LNCAP (cell line): ENCODE results near the gene SHH.

Experiments
- TF ChIP-seq, protein P1 (sequence below): fragments of 450-650 bp; IDR thresholded peaks from 2 replicates; pipeline ENCODE4 v1.5.1; 2017; ENCODE audit warnings: mild to moderate bottlenecking

The SHH gene

DNA sequence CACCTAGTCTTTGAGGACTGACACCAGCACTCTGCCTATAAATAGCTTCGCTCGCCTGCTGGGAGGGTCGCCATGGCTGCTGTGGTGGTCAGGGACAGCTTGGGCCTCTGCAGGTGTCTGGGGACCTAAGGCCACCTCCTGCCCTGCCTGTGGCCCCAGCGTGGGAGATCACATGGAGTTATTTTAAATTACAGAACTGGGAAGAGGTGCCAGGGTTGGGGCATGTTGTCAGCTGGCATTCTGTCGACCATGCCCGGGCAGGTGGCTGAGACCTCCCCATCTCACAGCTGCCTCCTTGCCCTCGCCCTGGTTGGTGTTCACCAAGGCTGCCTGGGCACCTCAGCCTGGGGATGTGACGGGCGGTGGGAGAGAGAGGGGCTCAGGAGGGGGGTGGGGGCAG, 18.1 kb downstream of the SHH start:
- TF ChIP-seq, protein P1, sequence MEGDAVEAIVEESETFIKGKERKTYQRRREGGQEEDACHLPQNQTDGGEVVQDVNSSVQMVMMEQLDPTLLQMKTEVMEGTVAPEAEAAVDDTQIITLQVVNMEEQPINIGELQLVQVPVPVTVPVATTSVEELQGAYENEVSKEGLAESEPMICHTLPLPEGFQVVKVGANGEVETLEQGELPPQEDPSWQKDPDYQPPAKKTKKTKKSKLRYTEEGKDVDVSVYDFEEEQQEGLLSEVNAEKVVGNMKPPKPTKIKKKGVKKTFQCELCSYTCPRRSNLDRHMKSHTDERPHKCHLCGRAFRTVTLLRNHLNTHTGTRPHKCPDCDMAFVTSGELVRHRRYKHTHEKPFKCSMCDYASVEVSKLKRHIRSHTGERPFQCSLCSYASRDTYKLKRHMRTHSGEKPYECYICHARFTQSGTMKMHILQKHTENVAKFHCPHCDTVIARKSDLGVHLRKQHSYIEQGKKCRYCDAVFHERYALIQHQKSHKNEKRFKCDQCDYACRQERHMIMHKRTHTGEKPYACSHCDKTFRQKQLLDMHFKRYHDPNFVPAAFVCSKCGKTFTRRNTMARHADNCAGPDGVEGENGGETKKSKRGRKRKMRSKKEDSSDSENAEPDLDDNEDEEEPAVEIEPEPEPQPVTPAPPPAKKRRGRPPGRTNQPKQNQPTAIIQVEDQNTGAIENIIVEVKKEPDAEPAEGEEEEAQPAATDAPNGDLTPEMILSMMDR = no peak

DNA sequence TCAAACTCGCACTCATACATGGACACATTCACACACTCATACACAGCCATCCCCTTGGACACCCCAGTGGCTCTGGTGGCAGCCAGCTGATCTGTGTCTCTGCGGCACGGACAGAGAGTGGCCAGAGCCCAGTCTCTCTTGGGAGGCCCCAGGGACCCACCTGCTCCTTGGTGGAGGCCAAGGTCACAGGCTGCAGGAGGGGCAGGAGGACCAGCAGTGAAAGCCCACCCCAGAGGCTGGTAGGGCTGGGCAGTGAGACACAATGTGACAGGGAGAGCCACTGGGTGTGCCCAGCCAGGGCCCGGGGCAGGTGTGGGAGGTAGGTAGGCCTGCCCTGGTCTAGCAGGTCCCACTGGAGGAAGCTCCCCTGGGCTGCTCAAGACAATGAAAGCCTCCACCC, 18.5 kb downstream of the SHH start:
- TF ChIP-seq, protein P1 = no peak

DNA sequence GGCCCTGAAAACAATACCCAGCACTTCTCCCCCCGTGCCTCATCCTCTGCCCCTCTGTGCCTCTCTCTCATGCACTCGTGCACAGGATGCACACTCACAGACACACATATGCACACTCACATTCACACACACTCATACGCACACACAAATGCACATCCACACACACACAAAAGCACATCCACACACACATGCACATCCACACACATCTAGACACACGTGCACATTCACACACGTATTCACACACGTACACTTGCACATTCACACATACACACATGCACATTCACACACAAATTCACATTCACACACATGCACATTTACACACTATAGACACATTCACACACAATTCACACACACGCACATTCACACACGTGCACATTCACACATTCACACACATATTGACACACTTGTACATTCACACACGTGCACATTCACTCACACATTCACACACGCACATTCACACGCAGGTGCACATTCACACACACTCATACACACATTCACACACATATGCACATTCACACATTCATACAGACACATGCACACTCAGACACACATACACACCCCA, 19.2 kb downstream of the SHH start:
- TF ChIP-seq, protein P1 = no peak

DNA sequence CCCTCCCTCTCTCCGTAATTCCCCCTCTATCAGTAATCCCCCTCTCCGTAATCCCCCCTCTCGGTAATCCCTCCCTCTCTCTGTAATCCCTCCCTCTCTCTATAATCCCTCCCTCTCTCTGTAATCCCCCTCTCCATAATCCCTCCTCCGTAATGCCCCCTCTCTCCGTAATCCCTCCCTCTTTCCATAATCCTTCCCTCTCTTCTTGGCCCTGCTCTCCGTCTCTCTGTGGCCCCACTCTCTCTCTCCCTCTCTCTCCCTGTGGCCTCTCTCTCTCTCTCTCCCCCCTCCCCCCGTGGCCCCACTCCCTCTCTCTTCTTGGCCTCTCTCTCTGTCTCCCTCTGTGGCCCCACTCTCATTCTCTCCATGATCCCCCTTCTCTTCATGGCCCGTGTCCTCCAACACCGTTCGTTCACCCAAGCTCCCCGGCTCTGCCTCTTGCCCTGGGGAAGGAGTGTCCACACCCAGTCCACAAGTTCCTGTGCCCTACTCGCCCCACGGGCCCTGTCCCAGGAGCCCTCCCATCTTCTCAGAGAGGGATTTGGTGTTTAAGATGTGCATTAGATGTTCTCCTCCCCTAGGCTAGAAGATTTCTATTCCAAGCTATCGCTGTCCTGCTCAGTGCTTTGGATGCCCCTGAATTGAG, 19.8 kb downstream of the SHH start:
- TF ChIP-seq, protein P1 = no peak

DNA sequence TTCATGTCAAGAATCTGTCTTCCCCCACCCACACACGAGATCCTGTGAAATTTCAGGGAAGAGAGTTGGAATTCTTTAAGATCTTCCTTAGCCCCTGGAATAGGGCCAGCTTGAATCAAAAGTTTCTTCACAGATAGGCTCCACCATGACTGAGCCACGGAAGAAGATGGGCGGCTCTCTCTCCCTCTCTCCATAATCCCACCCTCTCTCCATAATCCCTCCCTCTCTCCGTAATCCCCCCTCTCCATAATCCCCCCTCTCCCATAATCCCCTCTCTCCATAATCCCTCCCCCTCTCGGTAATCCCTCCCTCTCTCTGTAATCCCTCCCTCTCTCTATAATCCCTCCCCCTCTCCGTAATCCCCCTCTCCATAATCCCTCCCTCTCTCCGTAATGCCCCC, 20.4 kb downstream of the SHH start:
- TF ChIP-seq, protein P1 = no peak

DNA sequence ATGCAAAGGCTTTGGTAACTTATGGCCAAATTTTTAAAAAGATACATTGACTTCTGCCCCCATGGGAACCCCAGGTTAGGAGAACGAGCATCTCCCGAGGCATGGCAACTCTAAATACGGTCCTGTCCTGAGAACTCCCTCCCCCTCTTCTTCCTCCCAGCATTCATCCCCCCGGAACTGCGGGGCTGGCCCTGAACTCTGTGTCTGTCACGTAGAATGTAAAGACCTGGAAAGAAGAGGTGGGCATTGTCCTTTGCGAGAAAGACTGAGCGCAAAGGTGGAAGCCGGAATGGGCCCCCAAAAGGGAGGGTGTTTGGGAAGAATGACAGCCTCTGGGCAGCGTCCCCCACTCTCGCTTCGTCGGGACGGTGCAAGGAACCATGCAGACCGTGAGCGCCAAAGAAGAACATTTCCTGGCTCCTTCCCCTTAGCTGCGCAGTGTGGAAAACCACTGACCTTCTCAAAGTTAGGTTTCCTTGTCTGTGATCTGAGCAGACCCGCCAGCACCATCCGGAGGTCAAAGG, 21.0 kb downstream of the SHH start:
- TF ChIP-seq, protein P1 = no peak

DNA sequence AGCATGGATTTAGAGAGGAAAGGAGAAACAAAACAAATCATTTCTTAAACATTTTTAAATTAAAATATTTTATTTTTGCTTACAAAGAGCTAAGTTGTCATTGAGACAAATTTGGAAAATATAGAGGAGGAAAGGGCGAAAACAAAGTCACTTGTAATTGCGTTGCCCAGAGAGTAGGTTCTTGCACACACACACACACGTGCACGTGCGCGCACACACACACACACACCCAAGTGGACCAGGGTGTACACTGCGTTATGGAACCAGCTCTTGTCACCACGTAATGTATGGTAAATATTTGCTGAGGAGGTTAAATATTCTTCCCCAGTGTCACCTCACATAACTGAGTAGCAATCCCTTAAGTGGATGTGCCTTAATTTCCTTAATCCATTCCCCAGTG, 21.6 kb downstream of the SHH start:
- TF ChIP-seq, protein P1 = no peak
